Ascending aorta (tissue), 2 donors: ENCODE measurements around the gene ANXA3. TPM values are rescaled to one million over a fixed set of nuclear protein-coding genes. Genes with fewer than 3 reads are reported as not detected.

Source experiments
- DNase-seq, 2 donors: peaks; one replicate each; pipeline ENCODE4 v3.0.0-alpha.2; 2019; ENCODE audit warnings: low spot score in 2 of 2
- H3K27ac ChIP-seq, 2 donors: fragments of 200-600 bp; sonication (generic); one replicate each; pipeline ENCODE4 v1.5.1; 2016 to 2017; ENCODE audit warnings: mild to moderate bottlenecking in 1 of 2
- H3K27me3 ChIP-seq: fragments of 200-600 bp; sonication (generic); one replicate; pipeline ENCODE4 v1.5.1; 2017
- H3K36me3 ChIP-seq, 2 donors: fragments of 200-600 bp; sonication (generic); one replicate each; pipeline ENCODE4 v1.5.1; 2016
- H3K4me1 ChIP-seq, 2 donors: fragments of 200-600 bp; sonication (generic); one replicate each; pipeline ENCODE4 v1.5.1; 2016 to 2017; ENCODE audit warnings: mild to moderate bottlenecking in 1 of 2
- H3K4me3 ChIP-seq, 2 donors: fragments of 200-600 bp; sonication (generic); one replicate each; pipeline ENCODE4 v1.5.1; 2016 to 2017; ENCODE audit warnings: mild to moderate bottlenecking in 1 of 2
- H3K9me3 ChIP-seq, 2 donors: fragments of 200-600 bp; sonication (generic); one replicate each; pipeline ENCODE4 v1.5.1; 2016
- CTCF ChIP-seq, 3 experiments: fragments of 200-600 bp in 2 of 3; fragments of 450-650 bp in 1 of 3; sonication (generic) in 2 of 3; IDR thresholded peaks; one replicate each; pipeline ENCODE4 v1.5.1; 2016 to 2019; ENCODE audit warnings: antibody characterized with exemption in 3 of 3, mild to moderate bottlenecking in 1 of 3, moderate library complexity in 1 of 3
- intact Hi-C: fragments of 100-400 bp; cut with DNase I; formaldehyde crosslinking; loops from one replicate; pipeline ENCODE4 v1.15.1; 2023
- total RNA-seq: library from RNA; depleted of rRNA; stranded (reverse); fragments of >200 nt; gene quantifications from one replicate; pipeline ENCODE4 v1.1.0, GENCODE V29; 2016

The ANXA3 gene
- total RNA-seq, 1 donor from 2014 or later, result 5.5 TPM

DNA sequence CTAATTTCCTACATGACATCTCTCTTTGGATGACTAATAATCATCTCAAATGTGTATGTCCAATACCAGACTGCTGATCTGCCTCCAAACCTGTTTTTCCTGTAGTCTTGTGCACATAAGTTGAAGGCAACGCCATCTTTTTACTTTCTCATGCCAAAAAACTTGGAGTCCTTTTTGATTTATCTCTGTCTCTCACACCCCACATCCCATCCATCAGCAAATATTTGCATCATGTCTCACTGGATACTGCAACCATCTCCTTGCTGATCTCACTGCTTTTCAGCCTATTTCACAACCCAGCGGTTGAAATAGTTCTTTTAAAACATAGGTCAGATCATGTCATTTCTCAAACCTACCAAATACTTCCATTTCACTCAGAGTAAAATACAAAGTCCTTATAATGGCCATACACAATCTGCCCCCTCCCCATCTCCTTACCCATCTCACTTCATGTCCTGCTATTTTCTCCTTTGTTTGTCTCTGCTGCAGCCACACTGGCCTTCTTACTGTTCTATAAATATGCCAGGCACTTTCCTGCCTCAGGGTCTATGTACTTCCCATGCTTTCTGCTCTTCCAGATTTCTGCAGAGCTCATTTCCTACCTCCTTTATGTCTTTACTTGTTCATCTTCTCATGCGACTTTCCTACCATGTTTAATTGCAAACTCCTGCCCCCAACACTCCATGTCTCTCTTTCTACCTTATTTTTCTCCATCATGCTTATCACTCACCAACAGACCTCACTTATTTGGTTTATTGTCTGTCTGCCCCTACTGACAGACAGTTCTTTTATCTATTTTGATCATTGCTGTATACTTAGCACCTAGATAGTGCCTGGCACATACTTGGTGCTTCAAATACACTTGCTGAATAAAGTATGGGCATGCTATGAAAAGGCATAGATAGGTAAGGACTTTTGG, 98.8 kb downstream of the ANXA3 start:
- no peaks in the 10 kb centered on the region for H3K36me3 ChIP-seq
- no peak for TF ChIP-seq CTCF (IDR thresholded peaks at IDR 0.05)
- no peaks in the 10 kb centered on the region for H3K27me3 ChIP-seq
- H3K27ac ChIP-seq, result no peak overlapping the region
- DNase-seq, result no peak
- H3K4me3 ChIP-seq, result no peak overlapping the region
- intact Hi-C loops, result no loop called here
- peaks cover 0 to 13% of the 10 kb centered on the region in 2 donors for H3K4me1 ChIP-seq
- no peaks in the 10 kb centered on the region for H3K9me3 ChIP-seq

DNA sequence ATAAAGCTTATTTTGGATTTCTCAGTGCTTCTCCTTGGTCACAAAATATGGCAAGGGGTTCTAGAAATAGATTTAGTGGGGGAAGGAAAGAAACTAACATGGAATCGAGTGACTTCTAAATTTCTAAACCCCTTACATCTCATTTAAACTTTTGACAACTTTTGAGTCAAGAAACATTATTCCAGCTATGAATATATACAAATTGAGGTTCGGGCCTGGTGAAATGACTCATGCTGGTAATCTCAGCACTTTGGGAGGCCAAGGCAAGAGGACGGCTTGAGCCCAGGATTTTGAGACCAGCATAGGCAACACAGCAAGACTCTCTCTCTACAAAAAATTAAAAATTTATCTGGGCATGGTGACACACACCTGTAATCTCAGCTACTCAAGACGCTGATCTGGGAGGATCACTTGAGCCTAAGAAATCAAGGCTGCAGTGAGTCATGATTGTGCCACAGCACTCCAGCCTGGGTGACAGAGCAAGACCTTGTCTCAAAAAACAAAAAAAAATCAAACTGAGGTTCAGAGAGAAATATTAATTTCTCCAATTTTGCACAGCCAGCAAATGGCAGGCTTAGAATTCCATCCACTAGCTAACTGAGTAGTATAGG, 99.8 kb downstream of the ANXA3 start:
- no peaks in the 10 kb centered on the region for H3K36me3 ChIP-seq

DNA sequence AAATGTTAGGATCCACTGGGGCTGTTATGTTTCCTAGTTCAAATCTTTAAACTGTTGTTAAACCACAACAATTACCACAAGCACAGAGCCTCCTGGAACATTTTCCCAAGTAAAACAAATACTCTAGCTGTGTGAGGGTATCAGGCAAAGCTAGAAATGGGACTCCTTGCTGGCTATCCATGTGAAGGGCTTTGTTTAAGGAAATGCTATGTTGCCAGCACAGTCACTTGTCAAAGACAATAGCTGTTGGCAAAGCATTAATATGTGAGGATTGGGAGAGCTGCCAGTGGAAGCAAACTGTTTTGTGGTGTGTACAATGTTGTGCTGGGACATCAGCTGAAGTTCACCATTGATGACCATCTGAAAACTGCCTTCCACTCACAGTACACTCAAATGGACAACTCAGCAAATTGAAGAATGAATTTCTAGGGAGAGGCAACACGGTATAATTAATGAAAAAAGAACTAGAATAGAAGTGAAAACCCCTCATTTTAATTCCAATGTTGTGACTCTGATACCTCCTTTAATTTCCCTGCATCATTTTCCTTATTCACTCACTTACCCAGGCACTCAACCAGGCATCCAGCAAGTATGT, 100.8 kb downstream of the ANXA3 start:
- H3K9me3 ChIP-seq, result no peaks in the 10 kb centered on the region
- no peak overlapping the region for H3K4me3 ChIP-seq
- H3K4me1 ChIP-seq, result no peaks in the 10 kb centered on the region
- H3K27ac ChIP-seq, result no peak overlapping the region
- no peak for TF ChIP-seq CTCF (IDR thresholded peaks at IDR 0.05)
- intact Hi-C loops, result no loop called here
- H3K27me3 ChIP-seq, result no peaks in the 10 kb centered on the region
- H3K36me3 ChIP-seq, result no peaks in the 10 kb centered on the region
- DNase-seq, result no peak

More for the DNA sequence above, 99.8 kb downstream of the ANXA3 start:
- DNase-seq, result no peak
- Histone ChIP-seq H3K4me1 (peaks cover 0 to 5% of the 10 kb centered on the region in 2 donors), H3K4me3 (no peak overlapping the region), H3K27ac (no peak overlapping the region), H3K9me3 (no peaks in the 10 kb centered on the region), H3K27me3 (no peaks in the 10 kb centered on the region)
- TF ChIP-seq CTCF (IDR thresholded peaks at IDR 0.05), result no peak
- intact Hi-C loops, result no loop called here

- Histone ChIP-seq H3K4me1 (no peaks in the 10 kb centered on the region), H3K27ac (no peak overlapping the region), H3K36me3 (no peaks in the 10 kb centered on the region), H3K27me3 (no peaks in the 10 kb centered on the region), H3K9me3 (no peaks in the 10 kb centered on the region), H3K4me3 (no peak overlapping the region)
- intact Hi-C loops, result no loop called here
- no peak for TF ChIP-seq CTCF (IDR thresholded peaks at IDR 0.05)
- no peak for DNase-seq
Measured at GRCh38 chr4:78653655-78654054, 102.1 kb downstream of the ANXA3 start.

GRCh38 chr4:78654807-78655206, 103.2 kb downstream of the ANXA3 start:
- H3K9me3 ChIP-seq, result no peaks in the 10 kb centered on the region
- no peak for DNase-seq
- H3K4me1 ChIP-seq, result no peaks in the 10 kb centered on the region
- H3K27ac ChIP-seq, result no peak overlapping the region
- intact Hi-C loops, result no loop called here
- no peak for TF ChIP-seq CTCF (IDR thresholded peaks at IDR 0.05)
- no peaks in the 10 kb centered on the region for H3K36me3 ChIP-seq
- H3K4me3 ChIP-seq, result no peak overlapping the region
- no peaks in the 10 kb centered on the region for H3K27me3 ChIP-seq
